ENCODE measurements around the gene PRKCA. TPM values are rescaled to one million over a fixed set of nuclear protein-coding genes. Genes with fewer than 3 reads are reported as not detected.

PRKCA gene
- total and polyA plus RNA-seq, 10 of the 15 experiments (the other 5 are each of a cell fraction or from before 2014, with no cell fraction given): 0.11 to 14.6 (median 0.72) TPM

- no TSS peak for BruUV-seq (replicated peaks)
- H3K4me3 ChIP-seq: no peak overlapping the region
- 27% methylated on average over 11 of the region's 11 CpGs for WGBS (ENCODE audit: insufficient coverage, insufficient replicate concordance, low lambda C conversion rate, missing lambda C conversion rate)
- ChIA-PET SMC1A (ENCODE audit: uncharacterized antibody, unreplicated experiment) (no interaction called here), POLR2A (no interaction called here), RAD21 (ENCODE audit: unreplicated experiment) (no interaction called here), CTCF (no interaction called here)
- in situ Hi-C loops (cut with MboI) (no loop called here), intact Hi-C loops (cut with micrococcal nuclease; ENCODE audit: unreplicated experiment) (no loop called here)
- H2AFZ ChIP-seq (ENCODE audit: control insufficient read depth, low read depth, low read length): no peak overlapping the region
- H3K4me1 ChIP-seq (ENCODE audit: control insufficient read depth, insufficient read depth, low read length): no peaks in the 10 kb centered on the region
- no peak overlapping the region for H3K9ac ChIP-seq (ENCODE audit: control insufficient read depth, insufficient read depth, low read length)
- no peak overlapping the region for H3K27ac ChIP-seq (ENCODE audit: control insufficient read depth, insufficient read depth)
- H3K36me3 ChIP-seq (ENCODE audit: control insufficient read depth in 2 of 2, insufficient read depth in 2 of 2, low read length in 1 of 2): no peaks in the 10 kb centered on the region
- H3K27me3 ChIP-seq (replicated peaks in 1 of 2; ENCODE audit: control insufficient read depth in 2 of 2, insufficient read depth in 2 of 2, low read length in 1 of 2): no peaks in the 10 kb centered on the region; a peak in 1 of 4 replicates
- DNase-seq (ENCODE audit: low read depth, low spot score): no peak
- H3K9me3 ChIP-seq (replicated peaks; ENCODE audit: control insufficient read depth, insufficient read depth, low read length): no peaks in the 10 kb centered on the region
- no peaks in the 10 kb centered on the region for H3K79me2 ChIP-seq (ENCODE audit: control insufficient read depth, insufficient read depth, low read length)
- H4K20me1 ChIP-seq (ENCODE audit: control insufficient read depth, insufficient read depth): no peaks in the 10 kb centered on the region
- H3K4me2 ChIP-seq (ENCODE audit: control insufficient read depth, insufficient read depth): no peak overlapping the region
- no peak for FAIRE-seq
- no peak for ATAC-seq
- TF ChIP-seq MYB (IDR thresholded peaks at IDR 0.05; ENCODE audit: borderline replicate concordance, low read depth, low read length) (no peak), RAD21 (IDR thresholded peaks at IDR 0.05; ENCODE audit: insufficient read depth, low read depth, low read length) (no peak), ASH2L (IDR thresholded peaks at IDR 0.05; ENCODE audit: borderline replicate concordance, low read depth) (no peak), SMC3 (IDR thresholded peaks at IDR 0.05; ENCODE audit: borderline replicate concordance, low read length) (no peak), ZNF592 (IDR thresholded peaks at IDR 0.05) (no peak), GABPA (IDR thresholded peaks at IDR 0.05; ENCODE audit: low read depth) (no peak), POLR2AphosphoS2 (IDR thresholded peaks at IDR 0.05; ENCODE audit: low read depth, low read length) (no peak), JUNB (IDR thresholded peaks at IDR 0.05) (no peak), RFX5 (IDR thresholded peaks at IDR 0.05; ENCODE audit: low read depth, low read length) (no peak), PKNOX1 (IDR thresholded peaks at IDR 0.05) (no peak), E2F8 (IDR thresholded peaks at IDR 0.05; ENCODE audit: low read depth, partially characterized antibody) (no peak), RCOR1 (conservative IDR thresholded peaks at IDR 0.05; ENCODE audit: low read depth, low read length) (no peak), TARDBP (IDR thresholded peaks at IDR 0.05; ENCODE audit: borderline replicate concordance) (no peak)
Measured at GRCh38 chr17:66784621-66785364, 482.4 kb downstream of the PRKCA start.

All from GM12878 (cell line).